ENCODE data around the gene CDC42BPB. TPM values are rescaled to one million over a fixed set of nuclear protein-coding genes. Genes with fewer than 3 reads are reported as not detected.

The CDC42BPB gene
- total RNA-seq, 1 donor from 2014 or later = 147 TPM

DNA sequence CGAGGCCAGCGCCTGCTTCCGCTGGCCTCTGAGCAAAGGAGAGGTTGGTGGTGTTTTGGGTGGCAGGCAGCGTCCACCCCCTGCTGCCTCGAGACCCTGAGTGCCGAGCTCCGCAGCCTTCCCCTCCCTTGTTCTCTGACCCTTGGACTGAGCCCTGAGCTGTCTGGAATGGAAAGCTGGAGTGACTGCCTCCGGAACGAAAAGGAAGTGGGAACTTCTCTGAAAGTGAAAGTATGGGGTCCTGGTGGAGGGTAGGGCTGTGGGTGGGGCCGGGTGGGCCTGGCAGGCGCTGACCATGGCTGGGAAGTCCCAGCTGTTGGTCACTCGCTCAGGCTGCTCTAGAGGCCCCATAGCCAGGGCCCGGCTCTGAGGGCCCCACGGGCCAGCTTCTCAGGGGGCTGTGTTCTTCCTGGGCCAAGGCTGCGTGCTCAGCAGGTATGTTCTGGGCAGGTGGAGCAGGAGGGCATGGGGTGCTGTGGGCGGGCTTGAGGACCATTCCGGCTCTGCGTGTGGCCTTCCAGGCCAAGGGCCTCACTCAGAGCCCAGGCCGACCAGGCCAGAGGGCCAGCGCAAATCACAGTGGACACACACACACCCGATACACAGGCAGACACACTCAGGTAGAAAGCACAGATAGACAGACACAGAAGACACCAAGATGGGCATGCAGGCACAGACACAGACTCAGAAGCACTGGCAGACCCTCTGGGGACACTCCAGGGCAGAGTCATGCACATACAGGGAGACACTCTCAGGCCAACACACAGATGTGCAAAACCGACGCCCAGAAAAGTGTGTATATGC, 37.3 kb upstream of the CDC42BPB start, which contains the start of gene EXOC3L4:
Gene EXOC3L4, plus strand, starts transcription at position 320 of the 804 bp plus-strand sequence. CDS start 5,495 bp downstream, outside the sequence.
- TF ChIP-seq, protein P1, sequence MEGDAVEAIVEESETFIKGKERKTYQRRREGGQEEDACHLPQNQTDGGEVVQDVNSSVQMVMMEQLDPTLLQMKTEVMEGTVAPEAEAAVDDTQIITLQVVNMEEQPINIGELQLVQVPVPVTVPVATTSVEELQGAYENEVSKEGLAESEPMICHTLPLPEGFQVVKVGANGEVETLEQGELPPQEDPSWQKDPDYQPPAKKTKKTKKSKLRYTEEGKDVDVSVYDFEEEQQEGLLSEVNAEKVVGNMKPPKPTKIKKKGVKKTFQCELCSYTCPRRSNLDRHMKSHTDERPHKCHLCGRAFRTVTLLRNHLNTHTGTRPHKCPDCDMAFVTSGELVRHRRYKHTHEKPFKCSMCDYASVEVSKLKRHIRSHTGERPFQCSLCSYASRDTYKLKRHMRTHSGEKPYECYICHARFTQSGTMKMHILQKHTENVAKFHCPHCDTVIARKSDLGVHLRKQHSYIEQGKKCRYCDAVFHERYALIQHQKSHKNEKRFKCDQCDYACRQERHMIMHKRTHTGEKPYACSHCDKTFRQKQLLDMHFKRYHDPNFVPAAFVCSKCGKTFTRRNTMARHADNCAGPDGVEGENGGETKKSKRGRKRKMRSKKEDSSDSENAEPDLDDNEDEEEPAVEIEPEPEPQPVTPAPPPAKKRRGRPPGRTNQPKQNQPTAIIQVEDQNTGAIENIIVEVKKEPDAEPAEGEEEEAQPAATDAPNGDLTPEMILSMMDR (IDR thresholded peaks at IDR 0.05; ENCODE audit: insufficient read depth, low read length, poor library complexity, severe bottlenecking) = no peak
- H3K27me3 ChIP-seq (ENCODE audit: control insufficient read depth, insufficient read depth, low read length) = peaks cover 7% of the 10 kb centered on the region
- H3K4me3 ChIP-seq (ENCODE audit: low read depth, low read length) = no peak within 1 kb of the TSS
- DNase-seq (ENCODE audit: low read depth) = no peak
- no peaks in the 10 kb centered on the region for H3K36me3 ChIP-seq (ENCODE audit: control insufficient read depth, insufficient read depth, low read length)

DNA sequence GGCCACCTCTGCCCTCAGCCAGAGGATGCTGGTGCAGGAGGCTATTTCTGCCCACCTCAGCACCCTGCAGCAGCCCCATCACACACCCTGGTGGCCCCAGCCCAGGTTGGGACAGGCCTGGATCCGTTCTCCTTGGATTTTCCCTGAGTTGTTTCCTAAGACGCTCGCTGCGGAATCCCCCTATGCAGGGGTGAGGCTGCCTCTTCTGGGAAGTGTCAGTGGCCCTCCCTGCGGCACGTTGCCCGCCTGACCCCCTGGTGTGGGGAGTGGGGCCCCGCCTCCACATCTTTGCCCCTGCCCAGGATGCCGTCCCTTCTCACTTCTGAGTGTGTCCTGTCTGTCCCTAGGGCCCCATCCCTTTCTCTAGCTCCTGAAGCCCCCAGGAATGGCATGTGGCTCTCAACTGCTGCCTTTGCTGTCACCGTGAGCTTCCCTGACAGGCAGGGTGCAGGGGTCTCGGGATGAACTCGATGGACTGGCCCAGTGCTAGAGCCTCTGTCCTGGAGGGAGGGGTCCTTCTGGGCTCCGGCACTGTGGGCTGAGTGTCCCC, 36.6 kb upstream of the CDC42BPB start:
- TF ChIP-seq, protein P1 (IDR thresholded peaks at IDR 0.05; ENCODE audit: insufficient read depth, low read length, poor library complexity, severe bottlenecking) = no peak
- Histone ChIP-seq H3K4me3 (ENCODE audit: low read depth, low read length) (no peak overlapping the region), H3K36me3 (ENCODE audit: control insufficient read depth, insufficient read depth, low read length) (no peaks in the 10 kb centered on the region), H3K27me3 (ENCODE audit: control insufficient read depth, insufficient read depth, low read length) (peaks cover 7% of the 10 kb centered on the region)
- DNase-seq (ENCODE audit: low read depth) = no peak

DNA sequence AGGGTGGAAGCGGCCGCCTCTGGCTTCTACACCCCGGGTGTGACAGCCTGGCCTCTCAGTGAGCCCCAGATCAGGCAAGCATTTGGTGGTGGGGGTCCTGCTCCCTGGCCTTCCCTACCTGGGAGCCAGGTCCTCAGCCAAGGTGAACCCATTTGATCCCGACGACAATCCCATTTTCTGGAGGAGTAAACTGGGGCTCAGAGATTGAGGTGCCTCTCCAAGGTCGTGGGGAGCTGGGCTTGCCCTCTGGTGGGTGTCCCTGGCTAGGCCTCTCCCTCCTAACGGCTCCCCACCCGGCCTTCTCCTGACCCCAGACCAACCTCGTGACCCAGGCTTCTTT, 34.5 kb upstream of the CDC42BPB start:
- Histone ChIP-seq H3K4me3 (ENCODE audit: low read depth, low read length) (peak overlapping the region; percentile 29), H3K36me3 (ENCODE audit: control insufficient read depth, insufficient read depth, low read length) (no peaks in the 10 kb centered on the region), H3K27me3 (ENCODE audit: control insufficient read depth, insufficient read depth, low read length) (no peaks in the 10 kb centered on the region)
- no peak for DNase-seq (ENCODE audit: low read depth)
- TF ChIP-seq, protein P1 (IDR thresholded peaks at IDR 0.05; ENCODE audit: insufficient read depth, low read length, poor library complexity, severe bottlenecking) = no peak

DNA sequence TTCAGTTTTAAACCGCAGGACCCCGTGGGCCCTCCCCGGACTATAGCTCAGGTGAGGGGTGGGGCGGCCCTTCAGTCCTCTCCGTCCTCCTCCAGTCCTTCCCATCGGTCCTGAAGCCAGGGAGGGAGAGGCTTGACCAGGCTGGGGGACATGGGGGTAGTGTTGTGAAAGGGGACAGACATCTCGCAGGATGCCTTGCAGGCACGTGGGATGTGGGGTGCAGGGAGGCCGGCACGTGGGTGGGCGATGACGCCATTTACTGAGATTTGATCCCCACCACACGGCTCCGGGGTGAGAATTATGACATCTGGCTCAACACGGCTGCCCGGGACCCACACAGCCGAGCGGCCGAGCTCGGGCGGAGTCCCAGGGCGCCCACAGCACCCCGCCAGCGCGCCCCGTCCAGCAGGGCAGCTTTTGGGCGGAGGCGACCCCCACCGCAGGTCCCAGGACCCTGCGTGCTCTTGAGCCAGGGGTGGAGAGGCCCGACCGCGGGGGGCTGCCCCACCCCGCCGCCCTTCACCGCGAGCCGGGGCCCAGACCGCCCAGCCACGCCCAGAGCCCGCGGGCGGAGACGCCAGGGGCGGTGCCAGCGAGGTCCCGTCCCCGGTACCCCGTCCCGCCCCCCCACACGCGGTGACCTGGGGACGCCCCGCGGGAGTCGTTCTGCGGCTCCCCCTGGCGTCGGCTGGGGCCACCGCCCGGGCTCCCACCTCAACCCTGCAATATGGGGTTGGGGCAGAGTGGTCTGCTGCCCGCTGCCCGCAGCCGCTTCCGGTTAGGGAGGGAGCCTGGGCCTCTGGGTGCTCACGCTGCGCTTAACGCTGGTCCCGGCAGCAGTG, 33.9 kb upstream of the CDC42BPB start:
- H3K4me3 ChIP-seq (ENCODE audit: low read depth, low read length) = peak overlapping the region; percentile 29
- TF ChIP-seq, protein P1 (IDR thresholded peaks at IDR 0.05; ENCODE audit: insufficient read depth, low read length, poor library complexity, severe bottlenecking) = peak; percentile 27
- no peak for DNase-seq (ENCODE audit: low read depth)
- no peaks in the 10 kb centered on the region for H3K36me3 ChIP-seq (ENCODE audit: control insufficient read depth, insufficient read depth, low read length)
- no peaks in the 10 kb centered on the region for H3K27me3 ChIP-seq (ENCODE audit: control insufficient read depth, insufficient read depth, low read length)

DNA sequence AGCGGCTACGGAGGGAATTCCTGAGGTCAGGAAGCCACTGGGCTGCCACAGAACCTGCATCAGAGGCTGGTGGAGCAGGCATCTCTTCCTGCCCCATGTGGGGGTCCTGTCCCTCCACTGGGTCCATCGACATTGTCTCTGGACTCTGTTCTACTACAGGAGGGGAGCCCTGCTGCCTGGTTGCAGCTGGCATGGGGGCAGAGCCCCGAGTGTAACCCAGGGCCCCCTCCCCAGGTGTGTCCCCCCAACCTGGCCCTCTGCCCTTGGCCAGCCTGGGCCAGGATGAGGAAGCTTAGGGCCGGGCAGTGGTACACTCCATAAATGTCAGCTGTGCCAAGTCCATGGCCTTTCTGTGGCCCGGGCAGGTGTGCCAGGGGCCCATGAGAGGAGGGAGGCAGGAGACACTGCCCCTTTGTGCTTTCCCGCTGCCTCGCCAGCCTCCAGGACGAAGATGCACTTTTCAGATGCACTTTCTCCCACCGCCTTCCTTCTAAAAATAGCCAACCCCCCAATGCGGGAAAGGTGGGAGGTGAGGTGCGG, 33.2 kb upstream of the CDC42BPB start:
- TF ChIP-seq, protein P1 (IDR thresholded peaks at IDR 0.05; ENCODE audit: insufficient read depth, low read length, poor library complexity, severe bottlenecking) = no peak
- Histone ChIP-seq H3K27me3 (ENCODE audit: control insufficient read depth, insufficient read depth, low read length) (peaks cover 4% of the 10 kb centered on the region), H3K4me3 (ENCODE audit: low read depth, low read length) (no peak overlapping the region), H3K36me3 (ENCODE audit: control insufficient read depth, insufficient read depth, low read length) (no peaks in the 10 kb centered on the region)
- no peak for DNase-seq (ENCODE audit: low read depth)
